GM21576 (cell line): ENCODE results near the gene AGBL4.
"Not testable (repeated sequence)": the region's sequence is repeated elsewhere in the genome, so short reads cannot be mapped to it uniquely, and the experiment has no call there.

Experiments used
- ATAC-seq: cut with Tn5 transposase; IDR thresholded peaks from one replicate; pipeline ENCODE4 v1.9.1; 2021; ENCODE audit warnings: mild to moderate bottlenecking, moderate library complexity; ENCODE audit not compliant: unreplicated experiment

Gene AGBL4

GRCh38 chr1:49319426-49319963, 704.3 kb downstream of the AGBL4 start:
- no peak for ATAC-seq

- no peak for ATAC-seq
Observed at GRCh38 chr1:49318218-49318617, 705.5 kb downstream of the AGBL4 start.

DNA sequence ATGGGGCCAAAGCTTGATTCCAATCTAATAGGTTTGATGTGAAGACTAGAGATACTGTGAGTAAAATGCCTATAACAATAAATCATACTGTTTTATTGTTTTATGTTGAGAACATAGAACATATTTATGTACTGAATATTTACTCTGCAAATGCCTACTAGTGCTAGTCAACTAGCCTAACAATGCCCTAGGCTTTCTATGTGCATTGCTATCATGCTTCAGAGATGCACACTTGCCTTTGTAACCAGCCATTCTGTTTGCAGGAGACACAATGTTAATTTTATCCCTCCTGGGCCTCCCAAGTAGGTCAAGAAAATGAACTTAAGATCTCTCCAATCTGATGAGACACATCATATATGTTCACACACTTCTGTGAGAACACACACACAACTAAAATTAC, 716.3 kb downstream of the AGBL4 start:
- ATAC-seq: no peak

DNA sequence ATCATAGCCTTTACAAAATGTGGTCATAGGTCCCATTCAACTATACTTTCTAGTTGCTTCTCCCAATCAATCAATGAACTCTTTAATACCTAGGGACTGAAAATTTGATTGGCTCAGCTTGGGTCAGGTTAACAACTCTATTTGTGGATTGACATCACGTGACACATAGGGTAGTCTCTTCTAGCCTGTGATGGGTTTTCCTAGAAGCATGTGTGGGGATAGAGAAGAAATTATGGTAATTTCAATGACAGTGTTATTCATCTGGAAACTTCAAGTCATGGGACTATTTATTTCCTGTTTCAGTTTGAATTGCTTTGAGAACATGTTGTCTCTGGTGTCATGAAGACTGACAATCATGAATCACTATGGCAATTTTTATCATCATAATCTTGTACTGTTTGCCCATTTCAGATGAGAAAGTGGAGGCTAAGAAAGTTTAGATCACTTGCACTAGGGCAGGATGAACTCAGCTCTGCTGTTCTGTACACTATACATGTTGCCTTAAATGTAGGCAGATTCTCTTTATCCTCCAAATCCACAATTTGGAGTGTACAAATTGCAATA, 717.2 kb downstream of the AGBL4 start:
- ATAC-seq: no peak

DNA sequence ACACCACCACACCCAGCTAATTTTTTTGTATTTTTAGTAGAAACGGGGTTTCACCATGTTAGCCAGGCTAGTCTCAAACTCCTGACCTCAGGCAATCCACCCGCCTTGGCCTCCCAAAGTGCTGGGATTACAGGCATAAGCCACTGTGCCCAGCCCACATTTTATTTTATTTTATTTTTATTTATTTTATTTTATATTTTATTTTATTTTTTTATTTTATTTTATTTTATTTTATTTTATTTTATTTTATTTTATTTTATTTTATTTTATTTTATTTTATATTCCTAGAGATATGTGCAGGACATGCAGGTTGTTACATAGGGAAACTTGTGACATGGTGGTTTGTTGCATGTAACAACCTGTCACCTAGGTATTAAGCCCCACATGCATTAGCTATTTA, 721.4 kb downstream of the AGBL4 start:
- ATAC-seq: not testable (repeated sequence)

DNA sequence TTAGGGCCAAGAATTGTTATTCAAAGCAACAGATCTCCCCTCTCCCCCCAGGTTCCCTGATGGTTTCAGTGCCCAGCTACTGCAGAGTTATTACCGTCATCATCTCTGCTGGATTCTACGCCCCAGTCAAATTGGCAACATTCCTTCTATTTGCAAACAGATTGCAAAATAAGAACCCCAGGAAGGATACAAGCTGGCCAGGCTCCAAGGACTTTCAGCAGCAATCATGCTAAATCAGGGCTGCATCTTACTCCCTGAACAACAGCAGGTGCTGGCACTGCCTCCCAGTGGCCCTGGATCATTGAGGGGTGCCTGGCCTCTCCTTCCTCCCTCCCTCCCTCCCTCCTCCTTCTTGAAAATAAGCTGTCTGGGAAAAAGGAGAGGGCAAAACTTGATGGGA, 725.5 kb downstream of the AGBL4 start:
- ATAC-seq: no peak

DNA sequence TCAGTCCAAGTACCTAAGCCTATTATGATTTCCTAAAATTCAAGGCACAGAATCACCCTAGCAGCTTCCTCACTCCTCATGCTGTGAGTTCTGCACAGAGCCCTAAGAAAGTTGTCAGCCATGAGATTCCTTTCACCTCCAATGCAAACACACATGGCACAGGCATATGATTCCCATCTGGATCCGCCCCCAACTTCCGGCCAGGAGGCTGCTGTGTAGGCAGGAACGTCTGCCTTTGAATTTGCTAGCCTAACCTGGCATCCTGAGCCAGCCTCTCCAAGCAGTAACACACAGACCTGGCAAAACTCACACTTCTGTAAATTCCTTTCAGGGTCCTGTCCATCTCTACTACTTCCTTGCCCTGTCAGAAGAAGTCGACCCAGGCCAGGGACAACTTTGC, 726.0 kb downstream of the AGBL4 start:
- no peak for ATAC-seq

- ATAC-seq: no peak
Observed at GRCh38 chr1:49294539-49294938, 729.2 kb downstream of the AGBL4 start.

DNA sequence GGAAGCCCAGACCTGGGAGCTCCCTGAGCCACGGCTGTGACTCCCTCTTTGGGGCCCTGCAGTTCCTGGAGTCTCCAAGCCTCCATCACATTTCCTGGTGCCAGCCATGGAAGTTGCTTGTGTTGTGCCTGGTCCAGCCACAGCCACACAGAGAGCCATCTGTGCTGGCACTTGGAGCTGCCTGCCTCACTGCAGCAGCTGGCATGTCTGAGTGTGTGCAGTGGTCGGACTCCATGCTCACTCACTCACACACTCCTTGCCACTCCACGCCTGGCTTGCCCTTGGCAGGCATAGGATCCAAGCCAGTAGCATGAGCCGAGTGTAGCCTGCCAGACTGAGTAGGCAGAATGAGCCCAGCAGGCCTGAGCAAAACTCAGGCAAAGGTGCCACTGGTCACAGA, 730.7 kb downstream of the AGBL4 start:
- ATAC-seq: no peak

DNA sequence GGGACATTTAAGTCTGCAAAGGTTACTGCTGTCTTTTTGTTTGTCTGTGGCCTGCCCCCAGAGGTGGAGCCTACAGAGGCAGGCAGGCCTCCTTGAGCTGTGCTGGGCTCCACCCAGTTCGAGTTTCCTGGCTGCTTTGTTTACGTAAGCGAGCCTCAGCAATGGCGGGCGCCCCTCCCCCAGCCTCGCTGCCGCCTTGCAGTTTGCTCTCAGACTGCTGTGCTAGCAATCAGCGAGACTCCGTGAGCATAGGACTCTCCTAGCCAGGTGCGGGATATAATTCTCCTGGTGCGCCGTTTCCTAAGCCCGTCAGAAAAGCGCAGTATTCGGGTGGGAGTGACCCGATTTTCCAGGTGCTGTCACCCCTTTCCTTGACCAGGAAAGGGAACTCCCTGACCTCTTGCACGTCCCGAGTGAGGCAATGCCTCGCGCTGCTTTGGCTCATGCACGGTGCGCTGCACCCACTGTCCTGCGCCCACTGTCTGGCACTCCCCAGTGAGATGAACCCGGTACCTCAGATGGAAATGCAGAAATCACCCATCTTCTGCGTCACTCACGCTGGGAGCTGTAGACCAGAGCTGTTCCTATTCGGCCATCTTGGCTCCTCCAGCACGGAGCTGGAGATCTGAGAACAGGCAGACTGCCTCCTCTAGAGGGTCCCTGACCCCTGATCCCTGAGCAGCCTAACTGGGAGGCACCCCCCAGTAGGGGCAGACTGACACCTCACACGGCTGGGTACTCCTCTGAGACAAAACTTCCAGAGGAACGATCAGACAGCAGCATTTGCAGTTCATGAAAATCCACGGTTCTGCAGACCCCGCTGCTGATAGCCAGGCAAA, 766.3 kb downstream of the AGBL4 start:
- ATAC-seq: not testable (repeated sequence)

DNA sequence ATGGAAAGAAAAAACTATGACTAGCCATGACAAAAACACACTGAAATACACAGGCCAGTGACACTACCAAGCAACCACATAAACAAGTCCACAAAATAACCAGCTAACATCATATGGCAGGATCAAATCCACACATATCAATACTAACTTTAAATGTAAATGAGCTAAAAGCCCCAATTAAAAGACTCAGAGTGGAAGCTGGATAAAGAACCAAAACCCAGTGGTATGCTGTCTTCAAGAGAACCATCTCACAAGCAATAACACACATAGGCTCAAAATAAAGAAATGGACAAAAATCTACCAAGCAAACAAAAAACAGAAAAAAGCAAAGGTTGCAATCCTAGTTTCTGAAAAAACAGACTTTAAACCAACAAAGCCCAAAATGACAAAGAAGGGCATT, 770.8 kb downstream of the AGBL4 start:
- ATAC-seq: no peak

GRCh38 chr1:49251019-49251784, 772.6 kb downstream of the AGBL4 start:
- ATAC-seq: no peak

- no peak for ATAC-seq
Observed at GRCh38 chr1:49240709-49241221, 783.0 kb downstream of the AGBL4 start.

DNA sequence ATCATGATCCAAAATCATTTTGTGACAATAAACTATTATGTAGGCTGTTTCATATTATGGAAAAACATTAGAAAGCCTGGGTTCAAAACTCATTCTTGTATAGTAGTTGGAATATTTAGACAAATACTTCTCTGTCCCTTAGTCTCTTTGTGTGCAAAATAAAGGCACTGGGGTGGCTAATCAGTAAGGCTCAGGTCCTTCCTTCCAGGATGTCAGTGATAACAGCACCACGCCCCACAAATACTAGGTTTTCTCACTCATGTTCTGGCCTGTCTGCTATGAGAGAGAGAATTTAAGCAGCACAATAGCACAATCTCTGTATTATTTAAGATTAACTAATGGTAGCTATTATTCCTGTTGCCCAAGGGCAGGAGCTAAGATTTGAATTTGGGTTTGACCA, 788.8 kb downstream of the AGBL4 start:
- ATAC-seq: no peak

- no peak for ATAC-seq
Observed at GRCh38 chr1:49229555-49229954, 794.2 kb downstream of the AGBL4 start.

DNA sequence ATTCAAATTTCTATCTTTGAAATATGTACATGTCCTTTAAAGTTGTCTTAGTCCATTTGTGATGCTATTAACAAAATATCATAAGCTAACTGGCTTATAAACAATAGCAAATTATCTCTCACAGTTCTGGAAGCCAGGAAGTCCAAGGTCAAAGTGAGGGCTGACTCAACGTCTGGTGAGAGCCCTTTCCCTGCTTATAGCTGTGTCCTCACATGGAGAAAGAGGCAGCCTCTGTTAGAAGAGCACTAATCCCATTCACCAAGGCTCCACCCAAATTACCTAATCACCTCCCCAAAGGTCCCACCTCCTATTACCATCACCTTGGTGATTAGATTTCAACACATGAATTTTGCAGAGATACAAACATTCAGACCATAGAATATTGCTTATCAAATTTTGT, 797.0 kb downstream of the AGBL4 start:
- ATAC-seq: no peak

GRCh38 chr1:49225464-49225863, 798.3 kb downstream of the AGBL4 start:
- no peak for ATAC-seq

GRCh38 chr1:49213301-49213700, 810.5 kb downstream of the AGBL4 start:
- ATAC-seq: no peak

DNA sequence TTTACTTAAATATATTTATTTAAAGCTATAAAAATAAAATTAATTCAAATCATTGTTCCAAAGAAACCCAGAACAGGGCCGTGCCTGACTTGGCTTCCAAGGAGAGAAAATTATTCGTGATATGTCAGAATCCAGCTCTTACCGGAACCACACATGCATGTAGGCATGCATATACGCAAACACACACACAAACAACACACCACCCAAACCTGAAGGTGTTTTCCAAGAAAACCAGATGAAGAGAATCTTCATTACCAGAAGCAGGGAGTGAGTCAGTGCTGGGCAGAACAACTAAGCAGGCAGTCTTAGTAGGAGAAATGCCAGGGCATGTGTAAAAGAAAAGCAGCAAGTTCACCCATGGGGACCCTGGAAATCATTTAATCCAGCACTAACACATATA, 815.0 kb downstream of the AGBL4 start:
- no peak for ATAC-seq

DNA sequence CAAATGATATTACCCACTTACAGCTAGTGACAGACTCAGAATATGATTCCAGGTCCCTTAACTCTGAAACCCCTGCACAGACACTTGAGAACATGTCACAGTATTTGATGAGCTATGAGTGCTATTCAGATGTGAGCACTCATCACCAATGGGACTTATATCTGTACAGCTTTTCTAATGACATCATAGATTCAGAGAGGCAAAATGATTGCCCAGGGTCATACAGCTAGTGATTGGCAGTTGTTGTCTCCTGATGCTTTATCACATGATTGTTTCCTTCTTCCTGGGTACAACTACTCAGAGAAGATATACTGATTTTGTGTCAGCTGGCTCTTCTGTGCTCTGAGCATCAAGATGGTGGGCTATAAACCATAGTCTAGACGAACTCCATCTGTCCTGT, 819.0 kb downstream of the AGBL4 start:
- no peak for ATAC-seq

- ATAC-seq: no peak
Observed at GRCh38 chr1:49200738-49201137, 823.0 kb downstream of the AGBL4 start.
